ENCODE data around the gene GID4. TPM values are rescaled to one million over a fixed set of nuclear protein-coding genes. Genes with fewer than 3 reads are reported as not detected.

Gene GID4
- total RNA-seq, 1 experiment from 2014 or later, result 11.4 TPM

GRCh38 chr17:18109935-18110485 is 70.8 kb downstream of the GID4 start:
- Histone ChIP-seq H3K79me1 (ENCODE audit: insufficient read depth, low read depth, low read length, poor library complexity, severe bottlenecking) (no peaks in the 10 kb centered on the region), H2AFZ (ENCODE audit: low read length) (no peak overlapping the region), H2BK12ac (ENCODE audit: insufficient read length, low read depth, low read length) (no peak overlapping the region), H3K18ac (ENCODE audit: insufficient read length, low read depth, low read length) (no peak overlapping the region), H2BK120ac (ENCODE audit: low read depth, low read length, poor library complexity, severe bottlenecking) (no peak overlapping the region), H2AK5ac (ENCODE audit: insufficient read length, low read length) (no peak overlapping the region), H3K9ac (ENCODE audit: extremely low read depth, insufficient read length, low read length) (no peak overlapping the region), H4K20me1 (ENCODE audit: control insufficient read depth, insufficient read depth, insufficient read length) (no peaks in the 10 kb centered on the region), H3K56ac (ENCODE audit: insufficient read length, low read depth, low read length) (no peak overlapping the region), H2BK15ac (ENCODE audit: low read depth, low read length) (no peak overlapping the region), H3K9me3 (ENCODE audit: control insufficient read depth, low read depth, low read length) (no peaks in the 10 kb centered on the region), H3K23ac (ENCODE audit: insufficient read length, low read depth, low read length) (no peak overlapping the region), H2BK20ac (ENCODE audit: low read depth, low read length, poor library complexity, severe bottlenecking) (no peak overlapping the region), H3K27me3 (ENCODE audit: insufficient read depth, low read length) (no peaks in the 10 kb centered on the region), H3K23me2 (ENCODE audit: insufficient read length, low read depth, low read length, poor library complexity, severe bottlenecking) (no peaks in the 10 kb centered on the region), H3K4me2 (ENCODE audit: insufficient read depth, insufficient read length, low read length) (no peak overlapping the region), H4K5ac (ENCODE audit: insufficient read length, low read depth, low read length) (no peak overlapping the region), H3K79me2 (ENCODE audit: insufficient read depth, low read length) (no peaks in the 10 kb centered on the region), H3T11ph (ENCODE audit: low read length) (no peak overlapping the region), H4K8ac (replicated peaks; ENCODE audit: insufficient read length, low read depth, low read length) (no peak overlapping the region), H4K91ac (ENCODE audit: insufficient read length, low read depth, low read length) (no peak overlapping the region), H3K4me1 (ENCODE audit: insufficient read depth, low read length) (no peaks in the 10 kb centered on the region), H3K27ac (ENCODE audit: insufficient read length, low read depth, low read length) (no peak overlapping the region), H2BK5ac (ENCODE audit: insufficient read length, low read length) (no peak overlapping the region), H3K4ac (ENCODE audit: low read depth, low read length) (no peak overlapping the region), H3K14ac (ENCODE audit: insufficient read depth, low read length) (no peak overlapping the region; the same call in 1 of the 2 replicates)
- TF ChIP-seq CTCF (conservative IDR thresholded peaks at IDR 0.05), result no peak
- Mint-ChIP-seq H3K27ac (no peak overlapping the region; a peak in 1 of 7 replicates), H3K36me3 (ENCODE audit: insufficient read depth in 1 of 3, low read depth in 3 of 3) (peaks cover 2 to 7% (median 5%) of the 10 kb centered on the region in 3 experiments; a peak in 5 of 7 replicates), H3K27me3 (ENCODE audit: low read depth) (peaks cover 4% of the 10 kb centered on the region), H3K4me1 (peaks cover 7 to 8% of the 10 kb centered on the region in 2 experiments), H3K4me3 (no peak overlapping the region), H3K9me3 (no peaks in the 10 kb centered on the region)
- WGBS (ENCODE audit: extremely low coverage, insufficient read length, low lambda C conversion rate), result no CpG with 5 or more reads among the region's 10 CpGs
- no peak for DNase-seq
